ENCODE results near the gene MPRIP. TPM values are rescaled to one million over a fixed set of nuclear protein-coding genes. Genes with fewer than 3 reads are reported as not detected.

Gene MPRIP
- total RNA-seq, 1 experiment from 2014 or later = 1,274 TPM

DNA sequence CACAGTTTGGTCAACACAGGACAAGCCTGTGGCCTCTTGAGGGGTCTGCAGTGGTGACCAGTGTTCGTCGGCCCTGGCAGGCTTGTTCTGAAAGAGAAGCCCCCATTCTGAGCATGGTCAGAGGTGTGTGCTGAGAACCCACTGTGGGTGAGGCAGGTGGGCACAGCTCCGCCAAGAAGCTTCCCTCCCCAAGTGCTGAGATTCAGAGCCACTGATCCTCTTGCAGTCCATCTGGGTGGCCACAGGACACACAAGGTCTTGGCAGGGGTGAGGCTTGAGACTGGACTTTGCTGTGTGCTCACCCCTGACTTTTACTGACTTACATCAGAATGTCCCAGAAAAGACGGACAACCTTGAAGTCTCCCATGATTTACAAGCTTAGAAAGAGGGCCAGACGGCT, 18.7 kb downstream of the MPRIP start:
- H4K20me1 ChIP-seq (ENCODE audit: low read length) = peaks cover 100% of the 10 kb centered on the region
- peaks cover 100% of the 10 kb centered on the region for H3K79me2 ChIP-seq (ENCODE audit: low read length)
- no peak for DNase-seq
- ChIA-PET POLR2A (ENCODE audit: unreplicated experiment) (no interaction called here), CTCF (no interaction called here)
- TF ChIP-seq EZH2phosphoT487 (IDR thresholded peaks at IDR 0.05; ENCODE audit: borderline replicate concordance, low read length) = no peak
- TF ChIP-seq, protein P1, sequence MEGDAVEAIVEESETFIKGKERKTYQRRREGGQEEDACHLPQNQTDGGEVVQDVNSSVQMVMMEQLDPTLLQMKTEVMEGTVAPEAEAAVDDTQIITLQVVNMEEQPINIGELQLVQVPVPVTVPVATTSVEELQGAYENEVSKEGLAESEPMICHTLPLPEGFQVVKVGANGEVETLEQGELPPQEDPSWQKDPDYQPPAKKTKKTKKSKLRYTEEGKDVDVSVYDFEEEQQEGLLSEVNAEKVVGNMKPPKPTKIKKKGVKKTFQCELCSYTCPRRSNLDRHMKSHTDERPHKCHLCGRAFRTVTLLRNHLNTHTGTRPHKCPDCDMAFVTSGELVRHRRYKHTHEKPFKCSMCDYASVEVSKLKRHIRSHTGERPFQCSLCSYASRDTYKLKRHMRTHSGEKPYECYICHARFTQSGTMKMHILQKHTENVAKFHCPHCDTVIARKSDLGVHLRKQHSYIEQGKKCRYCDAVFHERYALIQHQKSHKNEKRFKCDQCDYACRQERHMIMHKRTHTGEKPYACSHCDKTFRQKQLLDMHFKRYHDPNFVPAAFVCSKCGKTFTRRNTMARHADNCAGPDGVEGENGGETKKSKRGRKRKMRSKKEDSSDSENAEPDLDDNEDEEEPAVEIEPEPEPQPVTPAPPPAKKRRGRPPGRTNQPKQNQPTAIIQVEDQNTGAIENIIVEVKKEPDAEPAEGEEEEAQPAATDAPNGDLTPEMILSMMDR (conservative IDR thresholded peaks at IDR 0.05; ENCODE audit: low read depth, low read length) = no peak
- no peak for TF ChIP-seq EZH2 (IDR thresholded peaks at IDR 0.05; ENCODE audit: low read length, unreplicated experiment)
- no peak for ATAC-seq
- no peak overlapping the region for H2AFZ ChIP-seq (ENCODE audit: low read length)
- no peak overlapping the region for H3K4me3 ChIP-seq (ENCODE audit: low read length)
- H3K9me3 ChIP-seq (ENCODE audit: low read length) = no peaks in the 10 kb centered on the region
- peaks cover 26% of the 10 kb centered on the region for H3K4me1 ChIP-seq (ENCODE audit: insufficient read depth, low read length)
- no peak overlapping the region for H3K9ac ChIP-seq (ENCODE audit: low read length)
- intact Hi-C loops (cut with micrococcal nuclease) = no loop called here
- H3K27ac ChIP-seq (ENCODE audit: low read length) = no peak overlapping the region
- peaks cover 95% of the 10 kb centered on the region for H3K36me3 ChIP-seq (ENCODE audit: low read depth, low read length)
- no peaks in the 10 kb centered on the region for H3K27me3 ChIP-seq (ENCODE audit: low read length)
- H3K4me2 ChIP-seq (ENCODE audit: low read length) = no peak overlapping the region
- peaks cover 29% of the 10 kb centered on the region for H3F3A ChIP-seq (ENCODE audit: low read length, unreplicated experiment)
- BruUV-seq (replicated peaks) = no TSS peak
- no peaks in the 10 kb centered on the region for H3K9me2 ChIP-seq (replicated peaks; ENCODE audit: low read length)

DNA sequence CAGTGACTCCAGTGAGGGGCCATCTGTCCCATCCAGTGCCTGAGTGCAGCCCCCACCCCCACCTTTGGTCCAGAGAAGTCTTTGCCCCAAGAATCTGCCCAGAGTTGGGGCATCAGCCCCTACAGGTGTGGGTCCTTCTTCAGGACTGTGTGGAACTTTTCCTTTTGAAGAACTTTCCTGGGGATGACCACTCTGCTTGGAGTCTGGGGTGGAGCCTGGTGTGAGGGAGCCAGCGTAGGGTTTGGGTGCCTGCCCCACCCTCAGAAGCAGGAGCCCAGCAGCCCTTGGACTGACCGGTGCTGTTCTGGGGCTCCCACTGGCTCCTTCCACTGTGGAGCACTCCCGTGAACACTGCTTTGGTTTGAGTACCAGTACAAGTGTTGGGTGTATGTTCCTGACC, 19.3 kb downstream of the MPRIP start:
- no peak overlapping the region for H2AFZ ChIP-seq (ENCODE audit: low read length)
- peaks cover 100% of the 10 kb centered on the region for H4K20me1 ChIP-seq (ENCODE audit: low read length)
- H3K36me3 ChIP-seq (ENCODE audit: low read depth, low read length) = peaks cover 95% of the 10 kb centered on the region
- H3K9ac ChIP-seq (ENCODE audit: low read length) = no peak overlapping the region
- no peak overlapping the region for H3K4me2 ChIP-seq (ENCODE audit: low read length)
- no peak overlapping the region for H3K27ac ChIP-seq (ENCODE audit: low read length)
- H3K9me3 ChIP-seq (ENCODE audit: low read length) = no peaks in the 10 kb centered on the region
- no TSS peak for BruUV-seq (replicated peaks)
- ChIA-PET CTCF (no interaction called here), POLR2A (ENCODE audit: unreplicated experiment) (no interaction called here)
- TF ChIP-seq, protein P1 (conservative IDR thresholded peaks at IDR 0.05; ENCODE audit: low read depth, low read length) = no peak
- TF ChIP-seq EZH2phosphoT487 (IDR thresholded peaks at IDR 0.05; ENCODE audit: borderline replicate concordance, low read length) (no peak), EZH2 (IDR thresholded peaks at IDR 0.05; ENCODE audit: low read length, unreplicated experiment) (no peak)
- H3K4me1 ChIP-seq (ENCODE audit: insufficient read depth, low read length) = peaks cover 26% of the 10 kb centered on the region
- no peak overlapping the region for H3K4me3 ChIP-seq (ENCODE audit: low read length)
- intact Hi-C loops (cut with micrococcal nuclease) = no loop called here
- peaks cover 100% of the 10 kb centered on the region for H3K79me2 ChIP-seq (ENCODE audit: low read length)
- no peaks in the 10 kb centered on the region for H3K27me3 ChIP-seq (ENCODE audit: low read length)
- DNase-seq = no peak
- no peak for ATAC-seq
- no peaks in the 10 kb centered on the region for H3K9me2 ChIP-seq (replicated peaks; ENCODE audit: low read length)
- H3F3A ChIP-seq (ENCODE audit: low read length, unreplicated experiment) = peaks cover 29% of the 10 kb centered on the region

DNA sequence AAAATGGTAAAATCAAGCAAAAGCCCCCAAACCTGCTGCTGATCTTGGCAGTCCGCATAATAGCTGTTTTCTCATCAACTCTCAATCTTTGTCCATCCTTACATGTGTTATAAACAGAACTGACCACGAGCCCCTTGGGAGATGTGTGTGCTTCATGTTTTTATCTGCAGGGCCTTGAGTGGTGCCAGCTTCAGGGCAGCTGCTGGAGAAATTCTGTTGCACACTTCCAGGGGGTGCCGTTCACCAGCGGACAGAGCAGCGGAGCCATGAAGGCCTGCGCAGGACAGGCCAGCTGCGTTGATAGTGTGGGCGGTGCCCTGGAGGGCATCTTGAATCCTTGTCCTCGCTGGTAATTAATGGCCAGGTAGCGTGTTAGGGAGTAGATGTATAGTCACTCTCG, 20.1 kb downstream of the MPRIP start:
- Histone ChIP-seq H3K9me3 (ENCODE audit: low read length) (no peaks in the 10 kb centered on the region), H3K79me2 (ENCODE audit: low read length) (peaks cover 100% of the 10 kb centered on the region), H2AFZ (ENCODE audit: low read length) (no peak overlapping the region), H3K27ac (ENCODE audit: low read length) (0 out of 2 replicates have a peak overlapping the region, but pooled peaks have one; percentile 16), H3K9me2 (replicated peaks; ENCODE audit: low read length) (no peaks in the 10 kb centered on the region), H4K20me1 (ENCODE audit: low read length) (peaks cover 99% of the 10 kb centered on the region), H3K9ac (ENCODE audit: low read length) (no peak overlapping the region), H3F3A (ENCODE audit: low read length, unreplicated experiment) (peaks cover 29% of the 10 kb centered on the region), H3K4me2 (ENCODE audit: low read length) (no peak overlapping the region), H3K4me3 (ENCODE audit: low read length) (no peak overlapping the region), H3K36me3 (ENCODE audit: low read depth, low read length) (peaks cover 93% of the 10 kb centered on the region), H3K27me3 (ENCODE audit: low read length) (no peaks in the 10 kb centered on the region), H3K4me1 (ENCODE audit: insufficient read depth, low read length) (peaks cover 32% of the 10 kb centered on the region)
- ATAC-seq = no peak
- CTCF ChIA-PET = interaction anchor here (0.5 kb wide), 1 partner anchor 61 kb away, joined by 3 read pairs; no protein-coding TSS in a partner anchor
- POLR2A ChIA-PET (ENCODE audit: unreplicated experiment) = no interaction called here
- BruUV-seq (replicated peaks) = no TSS peak
- TF ChIP-seq EZH2 (IDR thresholded peaks at IDR 0.05; ENCODE audit: low read length, unreplicated experiment) (no peak), EZH2phosphoT487 (IDR thresholded peaks at IDR 0.05; ENCODE audit: borderline replicate concordance, low read length) (no peak)
- TF ChIP-seq, protein P1 (conservative IDR thresholded peaks at IDR 0.05; ENCODE audit: low read depth, low read length) = no peak
- DNase-seq = no peak
- intact Hi-C loops (cut with micrococcal nuclease) = no loop called here
